WTC11 (cell line): ENCODE data around the gene GATAD2A. TPM values are rescaled to one million over a fixed set of nuclear protein-coding genes. Genes with fewer than 3 reads are reported as not detected.

Source experiments
- ATAC-seq: fragments of 200-7000 bp; cut with Tn5 transposase; 2 replicates; pipeline ENCODE4 v1.10.0; 2021; ENCODE audit warnings: mild to moderate bottlenecking, moderate library complexity
- CTCF ChIA-PET: fragments of 300-600 bp; sonication (Branson Sonifier 250); formaldehyde crosslinking; loops from one replicate; lab custom pipeline; 2021; ENCODE audit warnings: antibody characterized with exemption; lab: Charles Lee
- POLR2A ChIA-PET: fragments of 350-600 bp; sonication (Branson Sonifier 250); formaldehyde crosslinking; loops from one replicate; lab custom pipeline; 2021; ENCODE audit warnings: antibody characterized with exemption; lab: Charles Lee
- DNase-seq: peaks from one replicate; pipeline ENCODE4 v3.0.0; 2021; ENCODE audit warnings: low spot score
- H3K27ac Mint-ChIP-seq: 2 replicates; pipeline ENCODE4 v1.8.0; 2021; ENCODE audit warnings: mixed read lengths
- H3K27me3 Mint-ChIP-seq: 2 replicates; pipeline ENCODE4 v1.8.0; 2021; ENCODE audit warnings: low read depth, mild to moderate bottlenecking, moderate library complexity, mixed read lengths
- H3K36me3 Mint-ChIP-seq: 2 replicates; pipeline ENCODE4 v1.8.0; 2021; ENCODE audit warnings: mixed read lengths
- H3K4me1 Mint-ChIP-seq: 2 replicates; pipeline ENCODE4 v1.8.0; 2022; ENCODE audit warnings: mixed read lengths
- H3K4me3 Mint-ChIP-seq: 2 replicates; pipeline ENCODE4 v1.8.0; 2021; ENCODE audit warnings: mild to moderate bottlenecking, moderate library complexity, mixed read lengths
- H3K9me3 Mint-ChIP-seq: 2 replicates; pipeline ENCODE4 v1.8.0; 2021; ENCODE audit warnings: mixed read lengths
- ATF1 ChIP-seq: sonication (generic); formaldehyde crosslinking; IDR thresholded peaks from 2 replicates; pipeline ENCODE4 v1.8.1; 2023; ENCODE audit warnings: mild to moderate bottlenecking, moderate library complexity, missing genetic modification reagents
- CREM ChIP-seq: sonication (generic); formaldehyde crosslinking; IDR thresholded peaks from 2 replicates; pipeline ENCODE4 v1.8.1; 2022; ENCODE audit warnings: mild to moderate bottlenecking, missing genetic modification reagents, moderate library complexity
- EMX1 ChIP-seq: fragments of 250-450 bp; sonication (Bioruptor Pico); IDR thresholded peaks from 2 replicates; pipeline ENCODE4 v1.8.0; 2021; ENCODE audit warnings: mild to moderate bottlenecking
- ESRRA ChIP-seq: sonication (generic); formaldehyde crosslinking; IDR thresholded peaks from 2 replicates; pipeline ENCODE4 v1.8.1; 2022; ENCODE audit warnings: mild to moderate bottlenecking, missing genetic modification reagents, borderline replicate concordance
- FOXP1 ChIP-seq: sonication (generic); formaldehyde crosslinking; IDR thresholded peaks from 2 replicates; pipeline ENCODE4 v1.8.0; 2022; ENCODE audit warnings: missing genetic modification reagents, mild to moderate bottlenecking, moderate library complexity, borderline replicate concordance
- JUN ChIP-seq: sonication (generic); formaldehyde crosslinking; IDR thresholded peaks from 2 replicates; pipeline ENCODE4 v1.8.0; 2023; ENCODE audit warnings: mild to moderate bottlenecking, missing genetic modification reagents
- NFATC4 ChIP-seq: fragments of 250-450 bp; sonication (Bioruptor Pico); IDR thresholded peaks from 2 replicates; pipeline ENCODE4 v1.9.0; 2021; ENCODE audit warnings: mild to moderate bottlenecking
- RORB ChIP-seq: fragments of 250-450 bp; sonication (Bioruptor Pico); IDR thresholded peaks from 2 replicates; pipeline ENCODE4 v1.9.0; 2021; ENCODE audit warnings: mild to moderate bottlenecking
- SMAD3 ChIP-seq: sonication (generic); formaldehyde crosslinking; IDR thresholded peaks from 2 replicates; pipeline ENCODE4 v1.8.0; 2022; ENCODE audit warnings: missing genetic modification reagents, mild to moderate bottlenecking, borderline replicate concordance
- SP1 ChIP-seq: sonication (generic); formaldehyde crosslinking; conservative IDR thresholded peaks from 2 replicates; pipeline ENCODE4 v1.8.1; 2022; ENCODE audit warnings: missing genetic modification reagents
- TEAD1 ChIP-seq: sonication (generic); formaldehyde crosslinking; IDR thresholded peaks from 2 replicates; pipeline ENCODE4 v1.8.0; 2022; ENCODE audit warnings: mild to moderate bottlenecking, missing genetic modification reagents
- TP53 ChIP-seq: sonication (generic); formaldehyde crosslinking; IDR thresholded peaks from 2 replicates; pipeline ENCODE4 v1.8.1; 2023; ENCODE audit warnings: mild to moderate bottlenecking, missing genetic modification reagents
- ZNF121 ChIP-seq: sonication (generic); formaldehyde crosslinking; IDR thresholded peaks from 2 replicates; pipeline ENCODE4 v1.8.0; 2023; ENCODE audit warnings: missing genetic modification reagents
- ZNF138 ChIP-seq: sonication (generic); formaldehyde crosslinking; conservative IDR thresholded peaks from 2 replicates; pipeline ENCODE4 v1.8.1; 2022; ENCODE audit warnings: mild to moderate bottlenecking, moderate library complexity, missing genetic modification reagents
- ZNF219 ChIP-seq: sonication (generic); formaldehyde crosslinking; IDR thresholded peaks from 2 replicates; pipeline ENCODE4 v1.8.0; 2023; ENCODE audit warnings: missing genetic modification reagents, mild to moderate bottlenecking, borderline replicate concordance
- ZNF263 ChIP-seq: sonication (generic); formaldehyde crosslinking; IDR thresholded peaks from 2 replicates; pipeline ENCODE4 v1.8.1; 2022; ENCODE audit warnings: low read depth, mild to moderate bottlenecking, moderate library complexity, missing genetic modification reagents
- total RNA-seq: library from RNA; stranded (reverse); gene quantifications from 3 replicates; pipeline ENCODE4 v1.2.3, GENCODE V29; 2021
- TF ChIP-seq, protein P1 (sequence below): sonication (generic); formaldehyde crosslinking; IDR thresholded peaks from 2 replicates; pipeline ENCODE4 v1.8.0; 2022; ENCODE audit warnings: missing genetic modification reagents
- TF ChIP-seq, protein P2 (sequence below): sonication (generic); formaldehyde crosslinking; IDR thresholded peaks from 2 replicates; pipeline ENCODE4 v1.8.0; 2023; ENCODE audit warnings: mild to moderate bottlenecking, missing genetic modification reagents
- TF ChIP-seq, protein P3 (sequence below): sonication (generic); formaldehyde crosslinking; IDR thresholded peaks from 2 replicates; pipeline ENCODE4 v1.8.0; 2022; ENCODE audit warnings: mild to moderate bottlenecking, missing genetic modification reagents
- TF ChIP-seq, protein P4 (sequence below): sonication (generic); formaldehyde crosslinking; IDR thresholded peaks from 2 replicates; pipeline ENCODE4 v1.8.1; 2022; ENCODE audit warnings: missing genetic modification reagents, borderline replicate concordance
- TF ChIP-seq, protein P5 (sequence below): sonication (generic); formaldehyde crosslinking; IDR thresholded peaks from 2 replicates; pipeline ENCODE4 v1.8.1; 2023; ENCODE audit warnings: mild to moderate bottlenecking, missing genetic modification reagents
- TF ChIP-seq, protein P6 (sequence below): sonication (generic); formaldehyde crosslinking; IDR thresholded peaks from 2 replicates; pipeline ENCODE4 v1.8.0; 2022; ENCODE audit warnings: mild to moderate bottlenecking, missing genetic modification reagents
- TF ChIP-seq, protein P7 (sequence below): fragments of 250-450 bp; sonication (Bioruptor Pico); IDR thresholded peaks from 2 replicates; pipeline ENCODE4 v1.9.0; 2021; ENCODE audit warnings: mild to moderate bottlenecking
- TF ChIP-seq, protein P8 (sequence below): sonication (generic); formaldehyde crosslinking; IDR thresholded peaks from 2 replicates; pipeline ENCODE4 v1.8.1; 2023; ENCODE audit warnings: mild to moderate bottlenecking, missing genetic modification reagents, moderate library complexity

GATAD2A gene
- total RNA-seq, 1 experiment from 2014 or later = 209 TPM

DNA sequence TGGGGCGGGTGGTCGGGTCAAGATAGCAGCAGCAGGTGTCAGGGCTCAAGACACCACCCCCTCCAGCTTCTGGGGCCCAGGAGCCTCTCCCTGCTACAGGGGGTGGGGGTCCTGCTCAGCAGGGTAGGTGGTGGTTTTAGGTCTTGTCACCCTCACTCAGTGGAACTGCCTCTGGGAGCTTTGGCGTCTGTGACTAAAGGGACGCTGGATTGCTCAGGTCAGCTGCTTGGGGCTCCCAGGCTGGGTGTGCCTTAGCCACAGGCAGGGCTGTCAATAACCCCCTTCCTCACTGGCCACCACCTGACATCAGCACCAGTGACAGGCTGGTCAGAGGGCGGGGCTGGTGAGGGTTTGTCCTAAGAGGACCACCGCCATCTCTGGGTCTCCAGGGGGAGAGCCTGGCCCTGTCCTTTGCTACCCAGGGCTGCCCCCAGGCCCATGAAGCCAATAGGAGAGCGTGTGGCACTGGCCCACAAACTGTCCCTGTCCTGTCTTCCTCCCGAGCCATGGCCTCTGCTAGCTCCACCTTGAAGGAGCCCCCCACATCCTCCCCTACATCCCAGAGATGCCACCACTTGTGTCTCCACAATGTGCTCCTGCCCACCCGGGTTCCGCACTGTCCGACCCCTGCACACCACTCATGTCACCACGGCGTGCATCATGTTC, 48.4 kb upstream of the GATAD2A start (continued):
- TF ChIP-seq, protein P1, sequence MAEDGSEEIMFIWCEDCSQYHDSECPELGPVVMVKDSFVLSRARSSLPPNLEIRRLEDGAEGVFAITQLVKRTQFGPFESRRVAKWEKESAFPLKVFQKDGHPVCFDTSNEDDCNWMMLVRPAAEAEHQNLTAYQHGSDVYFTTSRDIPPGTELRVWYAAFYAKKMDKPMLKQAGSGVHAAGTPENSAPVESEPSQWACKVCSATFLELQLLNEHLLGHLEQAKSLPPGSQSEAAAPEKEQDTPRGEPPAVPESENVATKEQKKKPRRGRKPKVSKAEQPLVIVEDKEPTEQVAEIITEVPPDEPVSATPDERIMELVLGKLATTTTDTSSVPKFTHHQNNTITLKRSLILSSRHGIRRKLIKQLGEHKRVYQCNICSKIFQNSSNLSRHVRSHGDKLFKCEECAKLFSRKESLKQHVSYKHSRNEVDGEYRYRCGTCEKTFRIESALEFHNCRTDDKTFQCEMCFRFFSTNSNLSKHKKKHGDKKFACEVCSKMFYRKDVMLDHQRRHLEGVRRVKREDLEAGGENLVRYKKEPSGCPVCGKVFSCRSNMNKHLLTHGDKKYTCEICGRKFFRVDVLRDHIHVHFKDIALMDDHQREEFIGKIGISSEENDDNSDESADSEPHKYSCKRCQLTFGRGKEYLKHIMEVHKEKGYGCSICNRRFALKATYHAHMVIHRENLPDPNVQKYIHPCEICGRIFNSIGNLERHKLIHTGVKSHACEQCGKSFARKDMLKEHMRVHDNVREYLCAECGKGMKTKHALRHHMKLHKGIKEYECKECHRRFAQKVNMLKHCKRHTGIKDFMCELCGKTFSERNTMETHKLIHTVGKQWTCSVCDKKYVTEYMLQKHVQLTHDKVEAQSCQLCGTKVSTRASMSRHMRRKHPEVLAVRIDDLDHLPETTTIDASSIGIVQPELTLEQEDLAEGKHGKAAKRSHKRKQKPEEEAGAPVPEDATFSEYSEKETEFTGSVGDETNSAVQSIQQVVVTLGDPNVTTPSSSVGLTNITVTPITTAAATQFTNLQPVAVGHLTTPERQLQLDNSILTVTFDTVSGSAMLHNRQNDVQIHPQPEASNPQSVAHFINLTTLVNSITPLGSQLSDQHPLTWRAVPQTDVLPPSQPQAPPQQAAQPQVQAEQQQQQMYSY = no peak
- no peak for TF ChIP-seq ESRRA (CRISPR knock-in tag)
- TF ChIP-seq RORB (CRISPR knock-in tag) = no peak

DNA sequence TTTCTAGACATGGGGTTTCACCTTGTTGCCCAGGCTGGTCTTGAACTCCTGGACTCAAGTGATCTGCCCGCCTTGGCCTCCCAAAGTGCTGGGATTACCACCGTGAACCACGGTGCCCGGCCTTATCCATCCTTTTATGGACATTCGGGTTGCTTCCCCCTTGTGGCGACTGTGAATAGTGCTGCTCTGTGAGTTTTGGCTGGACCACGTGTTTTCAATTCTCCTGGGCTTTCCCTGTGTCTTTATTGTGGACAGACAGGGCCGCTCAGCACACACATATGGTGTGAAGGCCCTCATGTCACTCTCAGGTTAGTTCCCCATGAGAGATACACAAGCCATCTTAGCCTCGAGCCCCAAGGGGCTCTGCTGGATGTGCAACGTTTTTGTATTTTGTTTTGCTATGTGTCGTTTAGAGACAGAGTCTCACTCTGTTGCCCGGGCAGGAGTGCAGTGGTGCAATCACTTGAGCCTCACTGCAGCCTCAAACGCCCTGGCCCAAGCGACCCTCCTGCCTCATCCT, 44.3 kb upstream of the GATAD2A start:
- H3K36me3 Mint-ChIP-seq = no peaks in the 10 kb centered on the region
- CTCF ChIA-PET = interaction anchor here (0.7 to 1.3 kb wide), 3 partner anchors 20 to 193 kb away, joined by 3 to 5 read pairs (median 3); no protein-coding TSS in a partner anchor
- no peaks in the 10 kb centered on the region for H3K9me3 Mint-ChIP-seq
- no peak overlapping the region for H3K4me3 Mint-ChIP-seq
- ATAC-seq = peak; percentile 88
- H3K27me3 Mint-ChIP-seq = no peaks in the 10 kb centered on the region
- H3K27ac Mint-ChIP-seq = no peak overlapping the region
- peaks cover 6% of the 10 kb centered on the region for H3K4me1 Mint-ChIP-seq
- peak; percentile 87 for DNase-seq
- POLR2A ChIA-PET = no interaction called here
- TF ChIP-seq, protein P2, sequence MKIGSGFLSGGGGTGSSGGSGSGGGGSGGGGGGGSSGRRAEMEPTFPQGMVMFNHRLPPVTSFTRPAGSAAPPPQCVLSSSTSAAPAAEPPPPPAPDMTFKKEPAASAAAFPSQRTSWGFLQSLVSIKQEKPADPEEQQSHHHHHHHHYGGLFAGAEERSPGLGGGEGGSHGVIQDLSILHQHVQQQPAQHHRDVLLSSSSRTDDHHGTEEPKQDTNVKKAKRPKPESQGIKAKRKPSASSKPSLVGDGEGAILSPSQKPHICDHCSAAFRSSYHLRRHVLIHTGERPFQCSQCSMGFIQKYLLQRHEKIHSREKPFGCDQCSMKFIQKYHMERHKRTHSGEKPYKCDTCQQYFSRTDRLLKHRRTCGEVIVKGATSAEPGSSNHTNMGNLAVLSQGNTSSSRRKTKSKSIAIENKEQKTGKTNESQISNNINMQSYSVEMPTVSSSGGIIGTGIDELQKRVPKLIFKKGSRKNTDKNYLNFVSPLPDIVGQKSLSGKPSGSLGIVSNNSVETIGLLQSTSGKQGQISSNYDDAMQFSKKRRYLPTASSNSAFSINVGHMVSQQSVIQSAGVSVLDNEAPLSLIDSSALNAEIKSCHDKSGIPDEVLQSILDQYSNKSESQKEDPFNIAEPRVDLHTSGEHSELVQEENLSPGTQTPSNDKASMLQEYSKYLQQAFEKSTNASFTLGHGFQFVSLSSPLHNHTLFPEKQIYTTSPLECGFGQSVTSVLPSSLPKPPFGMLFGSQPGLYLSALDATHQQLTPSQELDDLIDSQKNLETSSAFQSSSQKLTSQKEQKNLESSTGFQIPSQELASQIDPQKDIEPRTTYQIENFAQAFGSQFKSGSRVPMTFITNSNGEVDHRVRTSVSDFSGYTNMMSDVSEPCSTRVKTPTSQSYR = no peak
- TF ChIP-seq TP53 (CRISPR knock-in tag) (no peak), ATF1 (no peak), JUN (CRISPR knock-in tag) (no peak), FOXP1 (no peak), TEAD1 (CRISPR knock-in tag) (no peak), SMAD3 (CRISPR knock-in tag) (no peak), NFATC4 (CRISPR knock-in tag) (no peak), ZNF263 (CRISPR knock-in tag) (no peak), CREM (no peak), ZNF219 (no peak), EMX1 (CRISPR knock-in tag) (no peak), ZNF121 (CRISPR knock-in tag) (no peak), SP1 (CRISPR knock-in tag) (peak; percentile 23; the same call in 1 of the 2 replicates), ZNF138 (CRISPR knock-in tag) (no peak), RORB (CRISPR knock-in tag) (no peak)
- TF ChIP-seq, protein P3, sequence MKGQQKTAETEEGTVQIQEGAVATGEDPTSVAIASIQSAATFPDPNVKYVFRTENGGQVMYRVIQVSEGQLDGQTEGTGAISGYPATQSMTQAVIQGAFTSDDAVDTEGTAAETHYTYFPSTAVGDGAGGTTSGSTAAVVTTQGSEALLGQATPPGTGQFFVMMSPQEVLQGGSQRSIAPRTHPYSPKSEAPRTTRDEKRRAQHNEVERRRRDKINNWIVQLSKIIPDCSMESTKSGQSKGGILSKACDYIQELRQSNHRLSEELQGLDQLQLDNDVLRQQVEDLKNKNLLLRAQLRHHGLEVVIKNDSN (CRISPR knock-in tag) = peak; percentile 69; the same call in 1 of the 2 replicates
- TF ChIP-seq, protein P4, sequence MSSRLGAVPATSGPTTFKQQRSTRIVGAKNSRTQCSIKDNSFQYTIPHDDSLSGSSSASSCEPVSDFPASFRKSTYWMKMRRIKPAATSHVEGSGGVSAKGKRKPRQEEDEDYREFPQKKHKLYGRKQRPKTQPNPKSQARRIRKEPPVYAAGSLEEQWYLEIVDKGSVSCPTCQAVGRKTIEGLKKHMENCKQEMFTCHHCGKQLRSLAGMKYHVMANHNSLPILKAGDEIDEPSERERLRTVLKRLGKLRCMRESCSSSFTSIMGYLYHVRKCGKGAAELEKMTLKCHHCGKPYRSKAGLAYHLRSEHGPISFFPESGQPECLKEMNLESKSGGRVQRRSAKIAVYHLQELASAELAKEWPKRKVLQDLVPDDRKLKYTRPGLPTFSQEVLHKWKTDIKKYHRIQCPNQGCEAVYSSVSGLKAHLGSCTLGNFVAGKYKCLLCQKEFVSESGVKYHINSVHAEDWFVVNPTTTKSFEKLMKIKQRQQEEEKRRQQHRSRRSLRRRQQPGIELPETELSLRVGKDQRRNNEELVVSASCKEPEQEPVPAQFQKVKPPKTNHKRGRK (CRISPR knock-in tag) = no peak
- TF ChIP-seq, protein P5, sequence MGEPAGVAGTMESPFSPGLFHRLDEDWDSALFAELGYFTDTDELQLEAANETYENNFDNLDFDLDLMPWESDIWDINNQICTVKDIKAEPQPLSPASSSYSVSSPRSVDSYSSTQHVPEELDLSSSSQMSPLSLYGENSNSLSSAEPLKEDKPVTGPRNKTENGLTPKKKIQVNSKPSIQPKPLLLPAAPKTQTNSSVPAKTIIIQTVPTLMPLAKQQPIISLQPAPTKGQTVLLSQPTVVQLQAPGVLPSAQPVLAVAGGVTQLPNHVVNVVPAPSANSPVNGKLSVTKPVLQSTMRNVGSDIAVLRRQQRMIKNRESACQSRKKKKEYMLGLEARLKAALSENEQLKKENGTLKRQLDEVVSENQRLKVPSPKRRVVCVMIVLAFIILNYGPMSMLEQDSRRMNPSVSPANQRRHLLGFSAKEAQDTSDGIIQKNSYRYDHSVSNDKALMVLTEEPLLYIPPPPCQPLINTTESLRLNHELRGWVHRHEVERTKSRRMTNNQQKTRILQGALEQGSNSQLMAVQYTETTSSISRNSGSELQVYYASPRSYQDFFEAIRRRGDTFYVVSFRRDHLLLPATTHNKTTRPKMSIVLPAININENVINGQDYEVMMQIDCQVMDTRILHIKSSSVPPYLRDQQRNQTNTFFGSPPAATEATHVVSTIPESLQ = no peak
- TF ChIP-seq, protein P6, sequence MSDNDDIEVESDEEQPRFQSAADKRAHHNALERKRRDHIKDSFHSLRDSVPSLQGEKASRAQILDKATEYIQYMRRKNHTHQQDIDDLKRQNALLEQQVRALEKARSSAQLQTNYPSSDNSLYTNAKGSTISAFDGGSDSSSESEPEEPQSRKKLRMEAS (CRISPR knock-in tag) = peak; percentile 65; the same call in 1 of the 2 replicates
- TF ChIP-seq, protein P7, sequence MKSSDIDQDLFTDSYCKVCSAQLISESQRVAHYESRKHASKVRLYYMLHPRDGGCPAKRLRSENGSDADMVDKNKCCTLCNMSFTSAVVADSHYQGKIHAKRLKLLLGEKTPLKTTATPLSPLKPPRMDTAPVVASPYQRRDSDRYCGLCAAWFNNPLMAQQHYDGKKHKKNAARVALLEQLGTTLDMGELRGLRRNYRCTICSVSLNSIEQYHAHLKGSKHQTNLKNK (CRISPR knock-in tag) = no peak
- TF ChIP-seq, protein P8, sequence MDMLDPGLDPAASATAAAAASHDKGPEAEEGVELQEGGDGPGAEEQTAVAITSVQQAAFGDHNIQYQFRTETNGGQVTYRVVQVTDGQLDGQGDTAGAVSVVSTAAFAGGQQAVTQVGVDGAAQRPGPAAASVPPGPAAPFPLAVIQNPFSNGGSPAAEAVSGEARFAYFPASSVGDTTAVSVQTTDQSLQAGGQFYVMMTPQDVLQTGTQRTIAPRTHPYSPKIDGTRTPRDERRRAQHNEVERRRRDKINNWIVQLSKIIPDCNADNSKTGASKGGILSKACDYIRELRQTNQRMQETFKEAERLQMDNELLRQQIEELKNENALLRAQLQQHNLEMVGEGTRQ (CRISPR knock-in tag) = peak; percentile 79
